NCI-H526 treated with DMSO at 0.1 percent for 48 hours (cell line): ENCODE results near the gene AFF3.

ENCODE experiments used
- DNase-seq: peaks from one replicate; lab custom pipeline; 2025; lab: John Stamatoyannopoulos, UW

Gene AFF3

GRCh38 chr2:99883358-99883757 lies 259.0 kb downstream of the AFF3 start:
- DNase-seq = no peak

- peak; percentile 77 for DNase-seq
These were observed 260.3 kb downstream of the AFF3 start for GRCh38 chr2:99881901-99882591.

GRCh38 chr2:99880964-99881294 lies 261.5 kb downstream of the AFF3 start:
- DNase-seq = peak; percentile 65

GRCh38 chr2:99880148-99880963 lies 262.0 kb downstream of the AFF3 start:
- no peak for DNase-seq

GRCh38 chr2:99879481-99879880 lies 262.9 kb downstream of the AFF3 start:
- DNase-seq = no peak

- no peak for DNase-seq
These were observed 263.6 kb downstream of the AFF3 start for GRCh38 chr2:99878581-99879350.

- DNase-seq = peak; percentile 69
These were observed 264.4 kb downstream of the AFF3 start for GRCh38 chr2:99877963-99878362.

GRCh38 chr2:99876956-99877355 lies 265.4 kb downstream of the AFF3 start:
- no peak for DNase-seq

- DNase-seq = no peak
These were observed 266.7 kb downstream of the AFF3 start for GRCh38 chr2:99875627-99876201.

GRCh38 chr2:99868260-99868659 lies 274.1 kb downstream of the AFF3 start:
- no peak for DNase-seq

- no peak for DNase-seq
These were observed 274.6 kb downstream of the AFF3 start for GRCh38 chr2:99867770-99868169.

- no peak for DNase-seq
These were observed 276.3 kb downstream of the AFF3 start for GRCh38 chr2:99865818-99866676.

- no peak for DNase-seq
These were observed 277.5 kb downstream of the AFF3 start for GRCh38 chr2:99864561-99865553.

- no peak for DNase-seq
These were observed 278.5 kb downstream of the AFF3 start for GRCh38 chr2:99863903-99864270.

- no peak for DNase-seq
These were observed 279.0 kb downstream of the AFF3 start for GRCh38 chr2:99863236-99863902.

GRCh38 chr2:99862566-99862965 lies 279.8 kb downstream of the AFF3 start:
- DNase-seq = no peak

- no peak for DNase-seq
These were observed 281.0 kb downstream of the AFF3 start for GRCh38 chr2:99861376-99861760.

- DNase-seq = no peak
These were observed 281.5 kb downstream of the AFF3 start for GRCh38 chr2:99860720-99861375.

GRCh38 chr2:99858951-99859596 lies 283.3 kb downstream of the AFF3 start:
- DNase-seq = no peak
